HL-60 (cell line): ENCODE results near the gene PIK3CA.
"Not testable (repeated sequence)": the region's sequence is repeated elsewhere in the genome, so short reads cannot be mapped to it uniquely, and the experiment has no call there.

Experiments
- DNase-seq, 2 experiments: peaks; one replicate each; pipeline ENCODE4 v3.0.0-alpha.2; 2010 to 2020; ENCODE audit warnings: low read depth in 1 of 2, low spot score in 1 of 2
- H3K27ac ChIP-seq: fragments of 250-450 bp; sonication (Bioruptor Pico); replicated peaks from 2 replicates; pipeline ENCODE4 v1.5.1; 2020; ENCODE audit warnings: mild to moderate bottlenecking, moderate library complexity
- H3K27me3 ChIP-seq: fragments of 250-450 bp; sonication (Bioruptor Pico); 2 replicates; pipeline ENCODE4 v1.5.1; 2021; ENCODE audit warnings: mild to moderate bottlenecking, moderate library complexity; ENCODE audit not compliant: insufficient read depth, poor library complexity, severe bottlenecking
- H3K4me3 ChIP-seq: replicated peaks from 2 replicates; pipeline ENCODE4 v1.5.1; 2011; ENCODE audit warnings: mild to moderate bottlenecking, control low read depth, low read length; ENCODE audit not compliant: insufficient read depth
- CTCF ChIP-seq: IDR thresholded peaks from one replicate; pipeline ENCODE4 v1.5.1; 2011; ENCODE audit warnings: low read length, control low read depth, inconsistent platforms; ENCODE audit not compliant: insufficient read depth
- GABPA ChIP-seq: IDR thresholded peaks from 2 replicates; pipeline ENCODE4 v1.6.1; 2012; ENCODE audit warnings: low read depth
- POLR2AphosphoS5 ChIP-seq: IDR thresholded peaks from 2 replicates; pipeline ENCODE4 v1.6.1; 2012; ENCODE audit warnings: low read depth
- REST ChIP-seq: IDR thresholded peaks from 2 replicates; pipeline ENCODE4 v1.6.1; 2012; ENCODE audit warnings: low read depth; ENCODE audit not compliant: insufficient replicate concordance
- SPI1 ChIP-seq: IDR thresholded peaks from 2 replicates; pipeline ENCODE4 v1.6.1; 2012; ENCODE audit warnings: low read depth, mild to moderate bottlenecking, borderline replicate concordance

The PIK3CA gene

DNA sequence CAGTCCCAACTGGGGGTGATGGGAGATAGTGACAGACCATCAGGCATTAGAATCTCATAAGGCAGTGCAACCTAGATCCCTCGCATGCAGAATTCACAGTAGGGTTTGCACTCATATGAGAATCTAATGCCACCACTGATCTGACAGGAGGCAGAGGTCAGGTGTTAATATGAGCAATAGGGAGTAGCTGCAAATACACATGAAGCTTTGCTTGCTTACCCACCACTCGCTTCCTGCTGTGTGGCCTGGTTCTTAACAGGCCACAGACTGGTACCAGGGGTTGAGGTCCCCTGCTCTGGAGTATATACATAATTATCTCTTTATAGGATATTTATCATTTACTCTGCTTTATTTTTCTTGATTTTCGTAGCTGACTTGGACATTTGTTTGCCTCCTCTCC is 40.5 kb upstream of the PIK3CA start:
- no peak overlapping the region for H3K27ac ChIP-seq
- H3K27me3 ChIP-seq = no peaks in the 10 kb centered on the region
- no peak for TF ChIP-seq GABPA
- TF ChIP-seq POLR2AphosphoS5 = no peak
- TF ChIP-seq CTCF = no peak
- no peak for TF ChIP-seq REST
- no peak for TF ChIP-seq SPI1
- DNase-seq = no peak
- H3K4me3 ChIP-seq = no peak overlapping the region

DNA sequence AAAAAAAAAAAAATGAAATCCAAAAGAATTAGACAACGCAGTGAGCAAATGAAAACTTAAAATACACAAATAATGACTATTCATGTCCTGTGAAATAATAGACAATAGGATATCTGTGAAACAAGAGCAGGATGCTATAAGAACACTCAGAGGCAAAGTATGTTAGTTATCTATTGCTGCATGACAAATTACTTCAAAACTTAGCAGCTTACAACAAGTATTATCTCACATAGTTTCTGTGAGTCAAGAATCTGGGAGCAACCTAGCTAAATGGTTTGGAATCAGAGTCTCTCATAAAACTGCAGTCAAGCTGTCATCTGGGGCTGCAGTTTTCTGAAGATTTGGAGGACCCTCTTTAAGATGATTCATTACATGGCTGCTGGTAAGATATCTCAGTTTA is 40.1 kb upstream of the PIK3CA start:
- DNase-seq = no peak
- TF ChIP-seq POLR2AphosphoS5 = no peak
- no peak for TF ChIP-seq REST
- no peak for TF ChIP-seq CTCF
- TF ChIP-seq SPI1 = no peak
- TF ChIP-seq GABPA = no peak
- Histone ChIP-seq H3K27ac (no peak overlapping the region), H3K4me3 (no peak overlapping the region), H3K27me3 (no peaks in the 10 kb centered on the region)

GRCh38 chr3:179113903-179114302 is 34.3 kb upstream of the PIK3CA start:
- Histone ChIP-seq H3K27me3 (no peaks in the 10 kb centered on the region), H3K4me3 (no peak overlapping the region), H3K27ac (no peak overlapping the region)
- no peak for DNase-seq
- TF ChIP-seq CTCF (no peak), SPI1 (no peak), POLR2AphosphoS5 (no peak), REST (no peak), GABPA (no peak)

DNA sequence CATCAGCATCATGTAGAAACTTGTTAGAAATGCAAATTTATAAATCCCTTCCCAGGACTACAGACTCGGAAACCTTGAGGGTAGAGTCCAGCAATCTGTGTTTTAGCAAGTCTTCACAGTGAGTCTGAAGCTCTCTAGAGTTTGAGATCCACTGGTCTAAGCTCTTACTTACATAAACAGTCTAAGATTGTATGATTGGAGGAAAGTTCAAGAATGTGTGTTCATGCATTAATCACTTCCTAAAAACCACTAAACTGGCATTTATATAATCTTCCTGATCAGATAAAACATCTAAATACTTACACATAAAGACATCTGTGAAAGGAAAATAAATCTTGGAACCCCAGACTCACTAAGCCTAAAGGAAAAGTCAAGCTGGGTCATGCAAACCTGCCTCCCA is 32.7 kb upstream of the PIK3CA start:
- not testable (repeated sequence) for H3K4me3 ChIP-seq, H3K27me3 ChIP-seq, DNase-seq, H3K27ac ChIP-seq
